NT2/D1 (cell line): ENCODE results near the gene ARSG.

Source experiments
- DNase-seq: peaks from one replicate; pipeline ENCODE4 v3.0.0-alpha.2; 2011; ENCODE audit warnings: low read depth, low spot score
- H3K27me3 ChIP-seq: 2 replicates; pipeline ENCODE4 v1.6.0; 2011; ENCODE audit warnings: mild to moderate bottlenecking; ENCODE audit not compliant: insufficient read length, insufficient read depth
- H3K36me3 ChIP-seq: 2 replicates; pipeline ENCODE4 v1.6.1; 2011; ENCODE audit warnings: mild to moderate bottlenecking, low read length, mixed read lengths; ENCODE audit not compliant: insufficient read depth, insufficient read length
- H3K4me1 ChIP-seq: 2 replicates; pipeline ENCODE4 v1.5.1; 2011; ENCODE audit not compliant: insufficient read depth, insufficient read length
- H3K4me3 ChIP-seq: 2 replicates; pipeline ENCODE4 v1.5.1; 2011; ENCODE audit warnings: low read depth; ENCODE audit not compliant: insufficient read length
- H3K9ac ChIP-seq: 2 replicates; pipeline ENCODE4 v1.6.0; 2011; ENCODE audit warnings: low read depth; ENCODE audit not compliant: insufficient read length
- H3K9me3 ChIP-seq: 2 replicates; pipeline ENCODE4 v1.5.1; 2011; ENCODE audit warnings: mild to moderate bottlenecking, low read length; ENCODE audit not compliant: insufficient read depth
- SUZ12 ChIP-seq: IDR thresholded peaks from 2 replicates; pipeline ENCODE4 v1.6.1; 2011; ENCODE audit not compliant: insufficient read length, insufficient read depth; ENCODE audit errors: extremely low read depth
- YY1 ChIP-seq: IDR thresholded peaks from 2 replicates; pipeline ENCODE4 v1.6.1; 2011; ENCODE audit not compliant: insufficient read length, insufficient read depth
- ZNF274 ChIP-seq: IDR thresholded peaks from 2 replicates; pipeline ENCODE4 v1.6.1; 2011; ENCODE audit warnings: mild to moderate bottlenecking, low read depth, low read length

Gene ARSG

GRCh38 chr17:68461589-68461988 lies 170.3 kb downstream of the ARSG start:
- Histone ChIP-seq H3K27me3 (peaks cover 19% of the 10 kb centered on the region), H3K4me3 (no peak overlapping the region), H3K9ac (no peak overlapping the region), H3K9me3 (no peaks in the 10 kb centered on the region), H3K4me1 (peaks cover 7% of the 10 kb centered on the region), H3K36me3 (no peaks in the 10 kb centered on the region)
- no peak for TF ChIP-seq YY1
- TF ChIP-seq ZNF274, result no peak
- no peak for DNase-seq

DNA sequence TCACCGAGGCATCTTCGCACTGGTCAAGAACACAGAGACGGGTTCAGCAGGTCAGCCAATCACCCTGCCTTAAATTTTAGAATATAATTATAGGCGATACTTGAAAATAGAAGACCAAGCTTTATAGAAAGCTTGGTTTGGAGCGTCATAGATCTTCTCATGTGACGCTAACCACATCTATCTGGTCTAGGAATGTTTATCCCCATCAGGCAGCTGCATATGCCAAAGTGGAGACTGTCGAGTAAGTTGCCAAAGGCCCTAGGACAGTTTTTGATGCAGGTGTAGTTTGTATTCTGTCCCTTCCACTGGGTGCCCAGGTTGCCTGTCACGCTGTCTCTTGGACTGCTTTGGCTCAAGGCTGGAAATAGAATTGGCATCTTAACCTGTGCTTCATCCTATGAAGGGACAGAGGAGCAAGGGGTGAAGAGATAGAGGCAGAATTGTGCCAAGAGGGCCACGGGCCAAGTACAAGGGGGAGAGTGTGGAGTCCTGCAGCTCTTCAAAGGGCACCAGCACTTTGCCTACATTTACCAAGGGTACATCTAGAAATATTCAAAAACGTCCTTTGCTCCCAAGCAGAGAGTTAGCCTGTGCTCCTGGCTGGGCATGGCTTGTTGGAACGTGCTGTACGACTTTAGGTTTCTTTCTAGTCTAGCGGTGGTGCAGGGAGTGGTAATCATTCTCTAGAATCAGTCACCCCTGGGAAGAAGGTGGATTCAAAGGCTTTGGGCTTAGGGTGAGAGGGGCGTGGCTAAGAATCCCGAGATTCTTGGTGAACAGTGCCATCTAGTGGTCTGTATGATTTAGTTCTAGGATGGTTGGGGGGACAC lies 171.3 kb downstream of the ARSG start:
- H3K27me3 ChIP-seq, result peaks cover 18% of the 10 kb centered on the region

DNA sequence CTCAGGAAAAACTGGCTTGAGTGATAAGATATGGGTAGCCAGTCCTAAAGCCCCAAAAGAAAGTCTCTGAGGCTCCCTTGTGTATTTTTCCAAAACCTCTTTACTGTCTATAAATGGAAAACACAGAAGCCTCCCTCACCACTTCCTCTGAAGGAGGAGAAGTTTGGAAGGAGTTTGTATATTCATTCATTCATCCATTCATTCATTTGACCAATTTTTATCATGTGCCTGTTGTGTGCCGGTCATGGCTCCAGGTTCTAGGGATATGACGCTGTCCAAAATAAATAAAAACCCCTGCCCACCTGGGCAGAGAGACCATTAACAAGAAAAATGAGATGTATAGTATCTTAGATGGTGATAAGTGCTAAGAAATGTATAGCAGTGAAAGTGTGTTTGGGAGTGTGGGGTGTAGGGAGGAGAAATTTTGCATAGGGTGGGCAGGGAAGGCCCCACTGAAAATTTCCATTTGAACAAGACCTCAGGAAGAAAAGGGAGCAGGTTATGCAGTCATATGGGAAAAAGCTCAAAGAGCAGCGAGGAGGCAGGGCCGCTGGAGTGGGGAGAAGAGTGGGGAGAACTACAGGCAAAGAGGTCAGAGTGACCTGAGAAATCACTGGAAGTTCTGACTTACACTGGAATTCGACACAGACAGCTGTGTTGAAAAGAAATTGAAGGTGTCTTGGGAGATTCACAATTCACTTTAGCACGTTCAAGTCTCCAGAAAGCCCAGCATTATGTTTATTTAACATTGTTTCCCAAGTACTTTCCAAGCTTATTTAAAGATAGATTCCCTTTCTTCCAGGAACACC lies 172.1 kb downstream of the ARSG start:
- no peaks in the 10 kb centered on the region for H3K9me3 ChIP-seq
- peaks cover 7% of the 10 kb centered on the region for H3K4me1 ChIP-seq
- no peak overlapping the region for H3K4me3 ChIP-seq
- no peak for TF ChIP-seq YY1
- TF ChIP-seq ZNF274, result no peak
- TF ChIP-seq SUZ12, result no peak
- no peaks in the 10 kb centered on the region for H3K36me3 ChIP-seq
- H3K9ac ChIP-seq, result no peak overlapping the region
- H3K27me3 ChIP-seq, result peaks cover 12% of the 10 kb centered on the region
- no peak for DNase-seq

More for the DNA sequence above, 171.3 kb downstream of the ARSG start:
- no peak for TF ChIP-seq ZNF274
- no peak for TF ChIP-seq SUZ12
- no peak for TF ChIP-seq YY1
- Histone ChIP-seq H3K4me3 (no peak overlapping the region), H3K36me3 (no peaks in the 10 kb centered on the region), H3K9me3 (no peaks in the 10 kb centered on the region), H3K4me1 (peaks cover 7% of the 10 kb centered on the region), H3K9ac (no peak overlapping the region)
- DNase-seq, result peak; percentile 68

- H3K9ac ChIP-seq, result no peak overlapping the region
- no peaks in the 10 kb centered on the region for H3K27me3 ChIP-seq
- H3K4me1 ChIP-seq, result peaks cover 3% of the 10 kb centered on the region
- peaks cover 9% of the 10 kb centered on the region for H3K9me3 ChIP-seq
- no peak for TF ChIP-seq YY1
- TF ChIP-seq ZNF274, result no peak
- TF ChIP-seq SUZ12, result no peak
- no peak overlapping the region for H3K4me3 ChIP-seq
- no peaks in the 10 kb centered on the region for H3K36me3 ChIP-seq
- no peak for DNase-seq
Measured at GRCh38 chr17:68468334-68468733, 177.0 kb downstream of the ARSG start.

DNA sequence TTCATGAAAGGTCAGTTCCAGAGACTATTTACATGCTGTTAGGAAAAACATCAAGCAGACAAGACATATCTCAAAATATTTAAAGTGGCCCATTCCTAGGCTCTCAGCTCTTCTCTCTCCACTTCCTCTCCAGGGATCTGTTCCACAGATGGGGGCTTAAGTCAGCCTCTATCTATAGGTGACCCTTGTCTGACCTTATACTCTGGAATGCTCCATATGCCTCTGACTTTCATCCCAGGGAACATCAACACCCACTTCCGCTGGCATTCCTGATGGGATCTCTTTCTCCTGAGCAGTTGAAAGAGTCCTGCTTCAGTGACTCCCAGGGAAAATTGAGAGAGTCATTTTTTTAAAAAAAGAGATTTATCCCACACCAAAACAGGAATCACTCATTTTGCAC lies 177.5 kb downstream of the ARSG start:
- Histone ChIP-seq H3K4me1 (peaks cover 3% of the 10 kb centered on the region), H3K27me3 (no peaks in the 10 kb centered on the region), H3K9me3 (peaks cover 9% of the 10 kb centered on the region), H3K9ac (no peak overlapping the region), H3K4me3 (no peak overlapping the region), H3K36me3 (no peaks in the 10 kb centered on the region)
- no peak for DNase-seq
- TF ChIP-seq SUZ12 (no peak), YY1 (no peak), ZNF274 (no peak)
